HepG2 (cell line): ENCODE data around the gene CFAP221. TPM values are rescaled to one million over a fixed set of nuclear protein-coding genes. Genes with fewer than 3 reads are reported as not detected.

ENCODE experiments used
- AGO1 ChIP-seq: fragments of 200-400 bp; formaldehyde crosslinking; IDR thresholded peaks from 2 replicates; pipeline ENCODE4 v1.6.1; 2017; ENCODE audit warnings: mild to moderate bottlenecking, low read depth, low read length, moderate library complexity; ENCODE audit not compliant: poor library complexity, severe bottlenecking
- EHMT2 ChIP-seq: fragments of 200-600 bp; sonication (generic); IDR thresholded peaks from 2 replicates; pipeline ENCODE4 v1.7.0; 2017; ENCODE audit warnings: antibody characterized with exemption, low read depth, low read length, borderline replicate concordance
- HMG20B ChIP-seq: conservative IDR thresholded peaks from 2 replicates; pipeline ENCODE4 v1.6.1; 2016; ENCODE audit warnings: missing genetic modification reagents, missing compliant biosample characterization
- HNRNPL ChIP-seq: fragments of 200-400 bp; formaldehyde crosslinking; IDR thresholded peaks from 2 replicates; pipeline ENCODE4 v1.6.1; 2017; ENCODE audit warnings: mild to moderate bottlenecking, low read depth, low read length
- POLR2A ChIP-seq, 2 experiments: IDR thresholded peaks; 2 replicates each; pipeline ENCODE4 v1.6.1; 2011; ENCODE audit warnings: low read depth in 2 of 2, low read length in 2 of 2, mild to moderate bottlenecking in 1 of 2, moderate library complexity in 1 of 2; ENCODE audit not compliant: insufficient read depth in 1 of 2
- SATB2 ChIP-seq: sonication (generic); formaldehyde crosslinking; IDR thresholded peaks from 2 replicates; pipeline ENCODE4 v1.5.0; 2020; ENCODE audit warnings: missing genetic modification reagents
- SP140L ChIP-seq: sonication (generic); formaldehyde crosslinking; IDR thresholded peaks from 2 replicates; pipeline ENCODE4 v1.4.0; 2020; ENCODE audit warnings: missing genetic modification reagents, borderline replicate concordance
- TCF7 ChIP-seq: sonication (generic); IDR thresholded peaks from 2 replicates; pipeline ENCODE4 v1.6.1; 2016; ENCODE audit warnings: antibody characterized with exemption, low read depth
- ZBTB21 ChIP-seq: sonication (generic); formaldehyde crosslinking; IDR thresholded peaks from 2 replicates; pipeline ENCODE4 v1.4.0; 2020; ENCODE audit warnings: missing genetic modification reagents
- ZNF101 ChIP-seq: sonication (generic); formaldehyde crosslinking; IDR thresholded peaks from 2 replicates; pipeline ENCODE4 v1.4.0; 2020; ENCODE audit warnings: mild to moderate bottlenecking, low read depth, missing genetic modification reagents, borderline replicate concordance
- ZNF274 ChIP-seq: sonication (generic); formaldehyde crosslinking; IDR thresholded peaks from 2 replicates; pipeline ENCODE4 v1.5.1; 2020; ENCODE audit warnings: mild to moderate bottlenecking, missing genetic modification reagents
- ZNF326 ChIP-seq: sonication (generic); formaldehyde crosslinking; IDR thresholded peaks from 2 replicates; pipeline ENCODE4 v1.4.0; 2020; ENCODE audit warnings: missing genetic modification reagents, borderline replicate concordance
- ZNF331 ChIP-seq: sonication (generic); formaldehyde crosslinking; IDR thresholded peaks from 2 replicates; pipeline ENCODE4 v1.4.0; 2020; ENCODE audit warnings: missing genetic modification reagents
- ZNF598 ChIP-seq: sonication (generic); formaldehyde crosslinking; IDR thresholded peaks from 2 replicates; pipeline ENCODE4 v1.5.1; 2020; ENCODE audit warnings: mild to moderate bottlenecking, missing genetic modification reagents, borderline replicate concordance
- ZNF773 ChIP-seq: sonication (generic); formaldehyde crosslinking; IDR thresholded peaks from 2 replicates; pipeline ENCODE4 v1.4.0; 2020; ENCODE audit warnings: missing genetic modification reagents, borderline replicate concordance
- ZSCAN22 ChIP-seq: sonication (generic); formaldehyde crosslinking; IDR thresholded peaks from 2 replicates; pipeline ENCODE4 v1.4.0; 2020; ENCODE audit warnings: mild to moderate bottlenecking, missing genetic modification reagents
- polyA plus RNA-seq, 8 experiments: library from polyadenylated mRNA; depleted of rRNA in 3 of 8; stranded (reverse) in 7 of 8; unstranded in 1 of 8; fragments of >200 nt; fragmentation: Illumina TruSeq in 4 of 8; extraction: Trizol in 4 of 8; gene quantifications; 2 replicates each; pipeline versions ENCODE4 v1.2.1 to v1.2.3, GENCODE V29; 2011 to 2016; ENCODE audit warnings: low read depth in 4 of 8, missing spikeins in 1 of 8, mixed read lengths in 1 of 8; ENCODE audit not compliant: insufficient read depth in 1 of 8
- total RNA-seq, 5 experiments: library from RNA; depleted of rRNA; stranded (reverse); fragments of >200 nt; fragmentation: Illumina TruSeq; extraction: Trizol; gene quantifications; 2 replicates each; pipeline ENCODE4 v1.2.3, GENCODE V29; 2016; ENCODE audit warnings: low read depth in 1 of 5
- TF ChIP-seq, protein P1 (sequence below): sonication (generic); formaldehyde crosslinking; IDR thresholded peaks from 2 replicates; pipeline ENCODE4 v1.5.1; 2020; ENCODE audit warnings: mild to moderate bottlenecking, missing genetic modification reagents, borderline replicate concordance
- TF ChIP-seq, protein P2 (sequence below): sonication (generic); formaldehyde crosslinking; IDR thresholded peaks from 2 replicates; pipeline ENCODE4 v1.4.0; 2020; ENCODE audit warnings: missing genetic modification reagents
- TF ChIP-seq, protein P3 (sequence below): sonication (generic); formaldehyde crosslinking; IDR thresholded peaks from 2 replicates; pipeline ENCODE4 v1.4.0; 2020; ENCODE audit warnings: missing genetic modification reagents, mild to moderate bottlenecking, borderline replicate concordance
- TF ChIP-seq, protein P4 (sequence below): IDR thresholded peaks from 2 replicates; pipeline ENCODE4 v1.6.1; 2012; ENCODE audit warnings: low read length, improper control_type of control experiment

Gene CFAP221
- total and polyA plus RNA-seq, 2 of the 13 experiments (the other 11 are each of a cell fraction or from before 2014, with no cell fraction given), result not detected

DNA sequence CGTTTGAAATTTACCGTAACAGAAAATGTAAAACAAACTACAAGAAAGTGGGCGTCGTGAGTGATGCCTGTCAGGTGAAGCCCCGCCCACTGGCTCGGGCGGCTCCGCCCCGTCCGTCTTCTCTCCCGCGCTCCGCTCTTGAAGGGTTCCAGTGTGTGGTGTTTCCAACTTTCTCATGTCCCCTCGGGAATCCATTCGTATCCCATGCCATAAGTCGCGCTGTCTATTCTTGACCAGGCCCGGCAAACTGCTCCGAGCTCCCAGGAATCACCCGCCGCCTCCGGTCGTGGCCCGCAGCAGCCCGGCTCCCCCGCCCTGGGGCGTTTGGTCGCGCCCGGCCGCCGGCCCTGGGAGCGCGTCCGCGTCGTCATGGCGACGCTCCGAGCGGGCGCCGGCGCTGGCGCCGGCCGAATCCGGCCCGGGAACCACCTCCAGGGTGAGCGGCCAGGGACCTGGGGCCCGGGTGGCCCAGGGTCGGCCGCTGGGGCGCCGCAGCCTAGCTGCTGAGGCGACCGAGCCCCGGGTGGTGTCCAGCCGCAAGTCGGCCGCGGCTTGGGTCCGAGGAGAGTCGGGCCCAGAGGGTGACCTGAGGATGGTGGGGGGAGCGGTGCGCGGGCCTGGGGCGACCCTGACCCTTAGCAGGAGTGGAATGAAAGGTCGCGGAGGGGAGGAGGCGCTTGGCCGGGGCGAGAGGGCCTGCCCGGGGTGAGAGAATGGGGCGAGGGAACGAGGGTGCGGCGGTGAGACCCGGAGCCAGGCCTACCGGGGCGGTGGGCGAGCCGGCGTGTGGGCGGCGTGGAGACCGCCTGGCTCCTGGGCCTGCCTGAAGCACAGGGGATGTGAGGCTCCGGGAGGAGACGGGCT is at the start of gene CFAP221 (continued):
- TF ChIP-seq, protein P1, sequence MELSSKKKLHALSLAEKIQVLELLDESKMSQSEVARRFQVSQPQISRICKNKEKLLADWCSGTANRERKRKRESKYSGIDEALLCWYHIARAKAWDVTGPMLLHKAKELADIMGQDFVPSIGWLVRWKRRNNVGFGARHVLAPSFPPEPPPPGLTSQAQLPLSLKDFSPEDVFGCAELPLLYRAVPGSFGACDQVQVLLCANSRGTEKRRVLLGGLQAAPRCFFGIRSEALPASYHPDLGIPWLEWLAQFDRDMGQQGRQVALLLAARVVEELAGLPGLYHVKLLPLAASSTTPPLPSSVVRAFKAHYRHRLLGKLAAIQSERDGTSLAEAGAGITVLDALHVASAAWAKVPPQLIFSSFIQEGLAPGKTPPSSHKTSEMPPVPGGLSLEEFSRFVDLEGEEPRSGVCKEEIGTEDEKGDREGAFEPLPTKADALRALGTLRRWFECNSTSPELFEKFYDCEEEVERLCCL, result no peak
- TF ChIP-seq, protein P2, sequence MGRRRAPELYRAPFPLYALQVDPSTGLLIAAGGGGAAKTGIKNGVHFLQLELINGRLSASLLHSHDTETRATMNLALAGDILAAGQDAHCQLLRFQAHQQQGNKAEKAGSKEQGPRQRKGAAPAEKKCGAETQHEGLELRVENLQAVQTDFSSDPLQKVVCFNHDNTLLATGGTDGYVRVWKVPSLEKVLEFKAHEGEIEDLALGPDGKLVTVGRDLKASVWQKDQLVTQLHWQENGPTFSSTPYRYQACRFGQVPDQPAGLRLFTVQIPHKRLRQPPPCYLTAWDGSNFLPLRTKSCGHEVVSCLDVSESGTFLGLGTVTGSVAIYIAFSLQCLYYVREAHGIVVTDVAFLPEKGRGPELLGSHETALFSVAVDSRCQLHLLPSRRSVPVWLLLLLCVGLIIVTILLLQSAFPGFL, result no peak
- TF ChIP-seq ZSCAN22 (CRISPR knock-in tag), result no peak
- TF ChIP-seq HNRNPL, result no peak
- TF ChIP-seq EHMT2, result no peak; the same call in 1 of the 2 replicates
- no peak for TF ChIP-seq SP140L (CRISPR knock-in tag)
- TF ChIP-seq TCF7, result no peak
- TF ChIP-seq, protein P3, sequence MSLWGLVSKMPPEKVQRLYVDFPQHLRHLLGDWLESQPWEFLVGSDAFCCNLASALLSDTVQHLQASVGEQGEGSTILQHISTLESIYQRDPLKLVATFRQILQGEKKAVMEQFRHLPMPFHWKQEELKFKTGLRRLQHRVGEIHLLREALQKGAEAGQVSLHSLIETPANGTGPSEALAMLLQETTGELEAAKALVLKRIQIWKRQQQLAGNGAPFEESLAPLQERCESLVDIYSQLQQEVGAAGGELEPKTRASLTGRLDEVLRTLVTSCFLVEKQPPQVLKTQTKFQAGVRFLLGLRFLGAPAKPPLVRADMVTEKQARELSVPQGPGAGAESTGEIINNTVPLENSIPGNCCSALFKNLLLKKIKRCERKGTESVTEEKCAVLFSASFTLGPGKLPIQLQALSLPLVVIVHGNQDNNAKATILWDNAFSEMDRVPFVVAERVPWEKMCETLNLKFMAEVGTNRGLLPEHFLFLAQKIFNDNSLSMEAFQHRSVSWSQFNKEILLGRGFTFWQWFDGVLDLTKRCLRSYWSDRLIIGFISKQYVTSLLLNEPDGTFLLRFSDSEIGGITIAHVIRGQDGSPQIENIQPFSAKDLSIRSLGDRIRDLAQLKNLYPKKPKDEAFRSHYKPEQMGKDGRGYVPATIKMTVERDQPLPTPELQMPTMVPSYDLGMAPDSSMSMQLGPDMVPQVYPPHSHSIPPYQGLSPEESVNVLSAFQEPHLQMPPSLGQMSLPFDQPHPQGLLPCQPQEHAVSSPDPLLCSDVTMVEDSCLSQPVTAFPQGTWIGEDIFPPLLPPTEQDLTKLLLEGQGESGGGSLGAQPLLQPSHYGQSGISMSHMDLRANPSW (CRISPR knock-in tag), result no peak
- no peak; the same call in 1 of the 2 replicates for TF ChIP-seq ZNF274
- no peak for TF ChIP-seq ZBTB21 (CRISPR knock-in tag)
- no peak for TF ChIP-seq ZNF331
- TF ChIP-seq, protein P4, sequence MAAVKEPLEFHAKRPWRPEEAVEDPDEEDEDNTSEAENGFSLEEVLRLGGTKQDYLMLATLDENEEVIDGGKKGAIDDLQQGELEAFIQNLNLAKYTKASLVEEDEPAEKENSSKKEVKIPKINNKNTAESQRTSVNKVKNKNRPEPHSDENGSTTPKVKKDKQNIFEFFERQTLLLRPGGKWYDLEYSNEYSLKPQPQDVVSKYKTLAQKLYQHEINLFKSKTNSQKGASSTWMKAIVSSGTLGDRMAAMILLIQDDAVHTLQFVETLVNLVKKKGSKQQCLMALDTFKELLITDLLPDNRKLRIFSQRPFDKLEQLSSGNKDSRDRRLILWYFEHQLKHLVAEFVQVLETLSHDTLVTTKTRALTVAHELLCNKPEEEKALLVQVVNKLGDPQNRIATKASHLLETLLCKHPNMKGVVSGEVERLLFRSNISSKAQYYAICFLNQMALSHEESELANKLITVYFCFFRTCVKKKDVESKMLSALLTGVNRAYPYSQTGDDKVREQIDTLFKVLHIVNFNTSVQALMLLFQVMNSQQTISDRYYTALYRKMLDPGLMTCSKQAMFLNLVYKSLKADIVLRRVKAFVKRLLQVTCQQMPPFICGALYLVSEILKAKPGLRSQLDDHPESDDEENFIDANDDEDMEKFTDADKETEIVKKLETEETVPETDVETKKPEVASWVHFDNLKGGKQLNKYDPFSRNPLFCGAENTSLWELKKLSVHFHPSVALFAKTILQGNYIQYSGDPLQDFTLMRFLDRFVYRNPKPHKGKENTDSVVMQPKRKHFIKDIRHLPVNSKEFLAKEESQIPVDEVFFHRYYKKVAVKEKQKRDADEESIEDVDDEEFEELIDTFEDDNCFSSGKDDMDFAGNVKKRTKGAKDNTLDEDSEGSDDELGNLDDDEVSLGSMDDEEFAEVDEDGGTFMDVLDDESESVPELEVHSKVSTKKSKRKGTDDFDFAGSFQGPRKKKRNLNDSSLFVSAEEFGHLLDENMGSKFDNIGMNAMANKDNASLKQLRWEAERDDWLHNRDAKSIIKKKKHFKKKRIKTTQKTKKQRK, result no peak
- peak; percentile 29; the same call in 1 of the 2 replicates for TF ChIP-seq ZNF598
- no peak for TF ChIP-seq ZNF101 (CRISPR knock-in tag)
- no peak for TF ChIP-seq ZNF773
- TF ChIP-seq SATB2 (CRISPR knock-in tag), result no peak
- TF ChIP-seq POLR2A (IDR thresholded peaks at IDR 0.05; ENCODE audit: insufficient read depth in 1 of 2, low read depth in 2 of 2, low read length in 2 of 2), result no peak
- TF ChIP-seq ZNF326 (CRISPR knock-in tag), result no peak
- no peak for TF ChIP-seq HMG20B (CRISPR knock-in tag)
- TF ChIP-seq AGO1, result no peak
